GM12878 (cell line): ENCODE measurements around the gene KRT12. TPM values are rescaled to one million over a fixed set of nuclear protein-coding genes. Genes with fewer than 3 reads are reported as not detected.

Experiments
- ATAC-seq: fragments of 200-7000 bp; cut with Tn5 transposase; 3 replicates; pipeline ENCODE4 v1.9.1; 2020; ENCODE audit warnings: mild to moderate bottlenecking, moderate library complexity
- BruUV-seq: library from RNA; stranded (reverse); fragments of 400-500 nt; replicated peaks from 2 replicates; lab custom pipeline; 2021; lab: Mats Ljungman, UMichigan
- CTCF ChIA-PET: fragments of 300-600 bp; sonication (Branson Sonifier 250); formaldehyde crosslinking; extraction: SDS; loops from one replicate; lab custom pipeline; 2021; ENCODE audit warnings: inconsistent platforms; lab: Yijun Ruan, JAX
- POLR2A ChIA-PET: fragments of 350-600 bp; formaldehyde crosslinking; extraction: SDS; loops from one replicate; lab custom pipeline; 2021; ENCODE audit warnings: inconsistent platforms; lab: Charles Lee
- RAD21 ChIA-PET: fragments of 300-600 bp; sonication (Branson Sonifier 250); formaldehyde crosslinking; loops from one replicate; lab custom pipeline; 2023; ENCODE audit warnings: antibody characterized with exemption; ENCODE audit not compliant: unreplicated experiment; lab: Charles Lee
- SMC1A ChIA-PET: fragments of 300-600 bp; sonication (Branson Sonifier 250); formaldehyde crosslinking; loops from one replicate; lab custom pipeline; 2023; ENCODE audit not compliant: unreplicated experiment, uncharacterized antibody; lab: Charles Lee
- DNase-seq: peaks from one replicate; pipeline ENCODE4 v3.0.0-alpha.2; 2011; ENCODE audit warnings: low read depth, low spot score
- FAIRE-seq: peaks from 3 replicates; lab custom pipeline; 2011; peaks lifted over from hg19 to GRCh38; lab: Jason Lieb, UNC
- H2AFZ ChIP-seq: 2 replicates; pipeline ENCODE4 v1.6.0; 2011; ENCODE audit warnings: low read depth, low read length, control low read depth; ENCODE audit not compliant: control insufficient read depth
- H3K27ac ChIP-seq: 2 replicates; pipeline ENCODE4 v1.5.1; 2011; ENCODE audit warnings: control low read depth; ENCODE audit not compliant: control insufficient read depth, insufficient read depth
- H3K27me3 ChIP-seq, 2 experiments: replicated peaks in 1 of 2; 2 replicates each; pipeline versions ENCODE4 v1.6.0 to v1.6.1; 2011; ENCODE audit warnings: low read length in 1 of 2; ENCODE audit not compliant: control insufficient read depth in 2 of 2, insufficient read depth in 2 of 2
- H3K36me3 ChIP-seq, 2 experiments: 2 replicates each; pipeline ENCODE4 v1.5.1; 2011; ENCODE audit warnings: low read length in 1 of 2; ENCODE audit not compliant: control insufficient read depth in 2 of 2, insufficient read depth in 2 of 2
- H3K4me1 ChIP-seq: 2 replicates; pipeline ENCODE4 v1.6.1; 2011; ENCODE audit warnings: mild to moderate bottlenecking, low read length, moderate library complexity, mixed read lengths; ENCODE audit not compliant: control insufficient read depth, insufficient read depth
- H3K4me2 ChIP-seq: 2 replicates; pipeline ENCODE4 v1.6.0; 2011; ENCODE audit warnings: control low read depth; ENCODE audit not compliant: control insufficient read depth, insufficient read depth
- H3K4me3 ChIP-seq: fragments of 200-600 bp; sonication (generic); 2 replicates; pipeline ENCODE4 v1.5.1; 2016
- H3K79me2 ChIP-seq: 2 replicates; pipeline ENCODE4 v1.6.0; 2011; ENCODE audit warnings: low read length; ENCODE audit not compliant: control insufficient read depth, insufficient read depth
- H3K9ac ChIP-seq: 2 replicates; pipeline ENCODE4 v1.8.0; 2011; ENCODE audit warnings: low read length, control low read depth, mixed read lengths; ENCODE audit not compliant: control insufficient read depth, insufficient read depth
- H3K9me3 ChIP-seq: replicated peaks from 3 replicates; pipeline ENCODE4 v1.5.1; 2011; ENCODE audit warnings: mild to moderate bottlenecking, low read length; ENCODE audit not compliant: control insufficient read depth, insufficient read depth
- H4K20me1 ChIP-seq: 2 replicates; pipeline ENCODE4 v1.6.0; 2011; ENCODE audit not compliant: control insufficient read depth, insufficient read depth
- BHLHE40 ChIP-seq, 2 experiments: fragments of 450-650 bp in 1 of 2; IDR thresholded peaks; 2 replicates each; pipeline ENCODE4 v1.6.1; 2011 to 2017; ENCODE audit warnings: low read depth in 2 of 2, borderline replicate concordance in 1 of 2, improper control_type of control experiment in 1 of 2, low read length in 1 of 2, mild to moderate bottlenecking in 1 of 2
- CEBPZ ChIP-seq: fragments of 150-350 bp; IDR thresholded peaks from 2 replicates; pipeline ENCODE4 v1.6.1; 2016; ENCODE audit warnings: low read depth, low read length
- CTCF ChIP-seq, 3 experiments: IDR thresholded peaks in 2 of 3; conservative IDR thresholded peaks in 1 of 3; 2 replicates each; pipeline ENCODE4 v1.5.1; 2011; ENCODE audit warnings: low read depth in 3 of 3, low read length in 3 of 3, mild to moderate bottlenecking in 3 of 3, control low read depth in 2 of 3, moderate library complexity in 2 of 3, inconsistent platforms in 1 of 3, mixed read lengths in 1 of 3; ENCODE audit not compliant: control insufficient read depth in 2 of 3, insufficient read depth in 1 of 3; ENCODE audit errors: extremely low read depth in 1 of 3
- GABPA ChIP-seq: IDR thresholded peaks from 2 replicates; pipeline ENCODE4 v1.6.1; 2014; ENCODE audit warnings: antibody characterized with exemption, low read depth, mild to moderate bottlenecking, inconsistent platforms
- MTA3 ChIP-seq: IDR thresholded peaks from 2 replicates; pipeline ENCODE4 v1.6.1; 2012; ENCODE audit warnings: low read length, inconsistent platforms, borderline replicate concordance
- NKRF ChIP-seq: fragments of 450-650 bp; conservative IDR thresholded peaks from 2 replicates; pipeline ENCODE4 v1.6.1; 2017; ENCODE audit warnings: mild to moderate bottlenecking, moderate library complexity
- POLR2AphosphoS2 ChIP-seq: IDR thresholded peaks from 2 replicates; pipeline ENCODE4 v1.6.1; 2011; ENCODE audit warnings: low read depth, mild to moderate bottlenecking, low read length, improper control_type of control experiment, moderate library complexity
- RAD21 ChIP-seq: IDR thresholded peaks from 2 replicates; pipeline ENCODE4 v1.6.1; 2011; ENCODE audit warnings: mild to moderate bottlenecking, low read depth, low read length, moderate library complexity; ENCODE audit not compliant: insufficient read depth
- SMC3 ChIP-seq: IDR thresholded peaks from 2 replicates; pipeline ENCODE4 v1.6.1; 2011; ENCODE audit warnings: low read length, improper control_type of control experiment, borderline replicate concordance
- WGBS: methylation state at CpG from one replicate; pipeline ENCODE4 v1.1.6; 2016; ENCODE audit warnings: low lambda C conversion rate; ENCODE audit not compliant: insufficient replicate concordance, insufficient coverage; ENCODE audit errors: missing lambda C conversion rate; 5-methylcytosine and 5-hydroxymethylcytosine counted together
- in situ Hi-C: fragments of 300-500 bp; cut with MboI; formaldehyde crosslinking; loops from 9 replicates; pipeline ENCODE4 v1.14.3; 2018; ENCODE audit warnings: mixed read lengths
- intact Hi-C: fragments of 100-400 bp; cut with micrococcal nuclease; formaldehyde crosslinking; loops from one replicate; pipeline ENCODE4 v1.14.2; 2022; ENCODE audit not compliant: unreplicated experiment
- polyA plus RNA-seq, 11 experiments: library from polyadenylated mRNA; depleted of rRNA in 4 of 11; unstranded in 6 of 11; stranded (reverse) in 5 of 11; fragments of >200 nt; fragmentation: Nextera tagmentation in 4 of 11; fragmentation: Illumina TruSeq in 1 of 11; extraction: Ambion mirVana in 4 of 11; extraction: Trizol in 1 of 11; gene quantifications; 1 replicate in 1 of 11; 2 replicates in 10 of 11; pipeline versions ENCODE4 v1.2.1 to v1.2.3, GENCODE V29; 2011 to 2016; ENCODE audit warnings: inconsistent platforms in 2 of 11, missing spikeins in 2 of 11, low read depth in 1 of 11
- total RNA-seq, 4 experiments: library from RNA; depleted of rRNA in 3 of 4; stranded (reverse); fragments of >200 nt in 3 of 4; fragmentation: Illumina TruSeq in 1 of 4; extraction: Trizol in 1 of 4; gene quantifications; 2 replicates each; pipeline versions ENCODE4 v1.2.1 to v1.2.3, GENCODE V29; 2013 to 2021

Gene KRT12
- total and polyA plus RNA-seq, 10 of the 15 experiments (the other 5 are each of a cell fraction or from before 2014, with no cell fraction given), result not detected

- no peak overlapping the region for H3K9ac ChIP-seq
- H3K9me3 ChIP-seq, result no peaks in the 10 kb centered on the region
- POLR2A ChIA-PET, result no interaction called here
- H2AFZ ChIP-seq, result no peak overlapping the region
- DNase-seq (no peak), ATAC-seq (peak; percentile 84), FAIRE-seq (no peak)
- no peaks in the 10 kb centered on the region for H4K20me1 ChIP-seq
- RAD21 ChIA-PET, result interaction anchor here (0.6 to 2.7 kb wide), 4 partner anchors 49 to 740 kb away, joined by 3 to 8 read pairs (median 4); no protein-coding TSS in a partner anchor
- CTCF ChIA-PET, result interaction anchor here (0.6 to 3.8 kb wide), 8 partner anchors 52 to 753 kb away, joined by 3 to 29 read pairs (median 9); no protein-coding TSS in a partner anchor
- no peak overlapping the region for H3K4me2 ChIP-seq
- no TSS peak for BruUV-seq
- TF ChIP-seq POLR2AphosphoS2 (no peak), BHLHE40 (IDR thresholded peaks at IDR 0.05; ENCODE audit: borderline replicate concordance in 1 of 2, low read depth in 2 of 2, low read length in 1 of 2) (no peak), CTCF (IDR thresholded peaks at IDR 0.05 in 2 of 3, conservative IDR thresholded peaks at IDR 0.05 in 1 of 3; ENCODE audit: control insufficient read depth in 2 of 3, extremely low read depth in 1 of 3, insufficient read depth in 1 of 3, low read depth in 3 of 3, low read length in 3 of 3) (peak; percentile 56 to 72 (median 68)), NKRF (no peak), MTA3 (no peak), CEBPZ (no peak), GABPA (no peak), SMC3 (peak; percentile 76; the same call in 1 of the 2 replicates), RAD21 (peak; percentile 79)
- in situ Hi-C loops (loop anchor here (5.0 kb wide), 1 partner anchor 638 kb away; no protein-coding TSS in a partner anchor), intact Hi-C loops (loop anchor here (1.0 to 5.0 kb wide), 4 partner anchors 292 to 753 kb away; no protein-coding TSS in a partner anchor)
- 0 out of 2 replicates have a peak, but pooled peaks cover 2% of the 10 kb centered on the region for H3K4me1 ChIP-seq
- 0% methylated on average over 5 of the region's 5 CpGs for WGBS
- no peak overlapping the region for H3K27ac ChIP-seq
- H3K79me2 ChIP-seq, result no peaks in the 10 kb centered on the region
- H3K27me3 ChIP-seq, result peaks cover 0 to 4% of the 10 kb centered on the region in 2 experiments; a peak in 1 of 4 replicates
- H3K36me3 ChIP-seq, result no peaks in the 10 kb centered on the region
- H3K4me3 ChIP-seq, result no peak overlapping the region
- SMC1A ChIA-PET, result interaction anchor here (1.3 to 2.5 kb wide), 4 partner anchors 72 to 740 kb away, joined by 3 to 11 read pairs (median 4); no protein-coding TSS in a partner anchor
These were observed 42.3 kb upstream of the KRT12 start for GRCh38 chr17:40909351-40909750.
